ENCODE data around the gene ZBTB16.

Gene ZBTB16

GRCh38 chr11:114115451-114115928, 56.0 kb downstream of the ZBTB16 start:
- no peaks in the 10 kb centered on the region for H3K36me3 ChIP-seq (ENCODE audit: control insufficient read depth in 2 of 2, insufficient read depth in 1 of 2, low read length in 2 of 2)
- H3K27ac ChIP-seq (ENCODE audit: extremely low read depth, low read depth, low read length), result no peak overlapping the region
- H3K9me3 ChIP-seq (ENCODE audit: control insufficient read depth, insufficient read depth, low read depth, low read length), result no peaks in the 10 kb centered on the region
- TF ChIP-seq ZNF704 (tag by site-specific recombination; IDR thresholded peaks at IDR 0.05), result no peak
- no peak for TF ChIP-seq PRDM2 (tag by site-specific recombination; IDR thresholded peaks at IDR 0.05; ENCODE audit: borderline replicate concordance)
- TF ChIP-seq ZNF416 (tag by site-specific recombination; IDR thresholded peaks at IDR 0.05), result no peak
- no peak for TF ChIP-seq ZNF133 (tag by site-specific recombination; IDR thresholded peaks at IDR 0.05)
- no peak for TF ChIP-seq ZNF555 (tag by site-specific recombination; conservative IDR thresholded peaks at IDR 0.05)
- TF ChIP-seq ZNF37A (tag by site-specific recombination; IDR thresholded peaks at IDR 0.05), result no peak
- no peak for TF ChIP-seq ZFP69B (tag by site-specific recombination; IDR thresholded peaks at IDR 0.05)
- TF ChIP-seq MYNN (tag by site-specific recombination; IDR thresholded peaks at IDR 0.05; ENCODE audit: borderline replicate concordance), result no peak
- no peak for TF ChIP-seq ZBTB11 (tag by site-specific recombination; conservative IDR thresholded peaks at IDR 0.05; ENCODE audit: low read depth)
- no peak for TF ChIP-seq ZNF76 (tag by site-specific recombination; IDR thresholded peaks at IDR 0.05; ENCODE audit: borderline replicate concordance, low read depth)
- no peak for TF ChIP-seq PRDM6 (tag by site-specific recombination; IDR thresholded peaks at IDR 0.05)
- no peak for TF ChIP-seq ZNF354C (tag by site-specific recombination; IDR thresholded peaks at IDR 0.05; ENCODE audit: borderline replicate concordance, low read depth)
- TF ChIP-seq ZSCAN4 (tag by site-specific recombination; IDR thresholded peaks at IDR 0.05), result no peak
- no peak for TF ChIP-seq ZNF362 (tag by site-specific recombination; IDR thresholded peaks at IDR 0.05)
- TF ChIP-seq ZNF239 (tag by site-specific recombination; IDR thresholded peaks at IDR 0.05), result no peak
- TF ChIP-seq HIC1 (tag by site-specific recombination; IDR thresholded peaks at IDR 0.05), result no peak
- no peak for TF ChIP-seq ZNF785 (tag by site-specific recombination; IDR thresholded peaks at IDR 0.05)
- TF ChIP-seq ZNF112 (tag by site-specific recombination; IDR thresholded peaks at IDR 0.05), result no peak
- H3K4me1 ChIP-seq (ENCODE audit: control insufficient read depth, insufficient read depth, low read length), result no peaks in the 10 kb centered on the region; the same call in none of the 2 replicates
- ChIA-PET CTCF (no interaction called here), POLR2A (no interaction called here)
- no peak overlapping the region for H3K4me3 ChIP-seq (ENCODE audit: low read depth, low read length)

Data from HEK293 (cell line).